ENCODE data around the gene TOX2.

TOX2 gene

GRCh38 chr20:43900121-43900466 is 14.6 kb upstream of the TOX2 start:
- no peaks in the 10 kb centered on the region for H3K79me2 ChIP-seq (ENCODE audit: low read length)
- H3K9ac ChIP-seq (ENCODE audit: low read length) = no peak overlapping the region
- H3K4me3 ChIP-seq (ENCODE audit: low read length) = no peak overlapping the region
- H3K36me3 ChIP-seq (replicated peaks; ENCODE audit: low read depth, low read length) = peaks cover 4% of the 10 kb centered on the region
- TF ChIP-seq, protein P1, sequence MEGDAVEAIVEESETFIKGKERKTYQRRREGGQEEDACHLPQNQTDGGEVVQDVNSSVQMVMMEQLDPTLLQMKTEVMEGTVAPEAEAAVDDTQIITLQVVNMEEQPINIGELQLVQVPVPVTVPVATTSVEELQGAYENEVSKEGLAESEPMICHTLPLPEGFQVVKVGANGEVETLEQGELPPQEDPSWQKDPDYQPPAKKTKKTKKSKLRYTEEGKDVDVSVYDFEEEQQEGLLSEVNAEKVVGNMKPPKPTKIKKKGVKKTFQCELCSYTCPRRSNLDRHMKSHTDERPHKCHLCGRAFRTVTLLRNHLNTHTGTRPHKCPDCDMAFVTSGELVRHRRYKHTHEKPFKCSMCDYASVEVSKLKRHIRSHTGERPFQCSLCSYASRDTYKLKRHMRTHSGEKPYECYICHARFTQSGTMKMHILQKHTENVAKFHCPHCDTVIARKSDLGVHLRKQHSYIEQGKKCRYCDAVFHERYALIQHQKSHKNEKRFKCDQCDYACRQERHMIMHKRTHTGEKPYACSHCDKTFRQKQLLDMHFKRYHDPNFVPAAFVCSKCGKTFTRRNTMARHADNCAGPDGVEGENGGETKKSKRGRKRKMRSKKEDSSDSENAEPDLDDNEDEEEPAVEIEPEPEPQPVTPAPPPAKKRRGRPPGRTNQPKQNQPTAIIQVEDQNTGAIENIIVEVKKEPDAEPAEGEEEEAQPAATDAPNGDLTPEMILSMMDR (IDR thresholded peaks at IDR 0.05; ENCODE audit: low read depth, low read length) = no peak
- no peak for TF ChIP-seq EZH2phosphoT487 (IDR thresholded peaks at IDR 0.05; ENCODE audit: low read depth)
- H3K27ac ChIP-seq (ENCODE audit: low read length) = no peak overlapping the region
- H3K4me2 ChIP-seq (ENCODE audit: low read length) = no peak overlapping the region
- H4K20me1 ChIP-seq (ENCODE audit: insufficient read depth, low read length) = no peaks in the 10 kb centered on the region
- H3K27me3 ChIP-seq (ENCODE audit: low read depth, low read length) = no peaks in the 10 kb centered on the region
- H3K4me1 ChIP-seq (ENCODE audit: low read length) = peaks cover 5% of the 10 kb centered on the region
- H3K9me3 ChIP-seq (ENCODE audit: insufficient read depth, low read length) = no peaks in the 10 kb centered on the region
- H2AFZ ChIP-seq (ENCODE audit: low read depth, low read length) = no peak overlapping the region

DNA sequence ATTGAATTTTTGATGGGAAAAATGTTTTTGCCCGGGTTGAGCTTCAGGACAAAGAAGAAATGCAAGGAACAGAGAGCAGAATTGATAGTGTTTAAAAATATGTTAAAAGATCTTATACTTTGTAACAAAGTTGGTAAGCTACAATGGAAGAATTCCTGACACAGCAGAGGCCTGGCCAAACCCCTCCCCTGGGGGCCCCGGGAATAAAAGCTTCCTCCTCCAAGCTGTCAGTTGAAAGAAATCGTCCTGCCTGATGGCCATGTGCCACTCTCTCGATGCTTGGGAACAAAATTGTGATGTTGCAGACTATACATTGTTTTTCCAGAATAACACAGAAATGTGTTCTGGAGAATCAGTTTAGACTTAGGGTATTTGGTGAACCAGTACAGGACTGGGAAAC is 14.2 kb upstream of the TOX2 start:
- TF ChIP-seq, protein P1 (IDR thresholded peaks at IDR 0.05; ENCODE audit: low read depth, low read length) = no peak
- no peak for TF ChIP-seq EZH2phosphoT487 (IDR thresholded peaks at IDR 0.05; ENCODE audit: low read depth)
- H3K27me3 ChIP-seq (ENCODE audit: low read depth, low read length) = no peaks in the 10 kb centered on the region
- H3K4me2 ChIP-seq (ENCODE audit: low read length) = no peak overlapping the region
- peaks cover 4% of the 10 kb centered on the region; the same call in 1 of the 2 replicates for H3K4me1 ChIP-seq (ENCODE audit: low read length)
- no peak overlapping the region for H2AFZ ChIP-seq (ENCODE audit: low read depth, low read length)
- no peaks in the 10 kb centered on the region for H4K20me1 ChIP-seq (ENCODE audit: insufficient read depth, low read length)
- H3K79me2 ChIP-seq (ENCODE audit: low read length) = no peaks in the 10 kb centered on the region
- no peaks in the 10 kb centered on the region for H3K9me3 ChIP-seq (ENCODE audit: insufficient read depth, low read length)
- H3K9ac ChIP-seq (ENCODE audit: low read length) = no peak overlapping the region
- no peak overlapping the region for H3K27ac ChIP-seq (ENCODE audit: low read length)
- peaks cover 4% of the 10 kb centered on the region for H3K36me3 ChIP-seq (replicated peaks; ENCODE audit: low read depth, low read length)
- no peak overlapping the region for H3K4me3 ChIP-seq (ENCODE audit: low read length)

DNA sequence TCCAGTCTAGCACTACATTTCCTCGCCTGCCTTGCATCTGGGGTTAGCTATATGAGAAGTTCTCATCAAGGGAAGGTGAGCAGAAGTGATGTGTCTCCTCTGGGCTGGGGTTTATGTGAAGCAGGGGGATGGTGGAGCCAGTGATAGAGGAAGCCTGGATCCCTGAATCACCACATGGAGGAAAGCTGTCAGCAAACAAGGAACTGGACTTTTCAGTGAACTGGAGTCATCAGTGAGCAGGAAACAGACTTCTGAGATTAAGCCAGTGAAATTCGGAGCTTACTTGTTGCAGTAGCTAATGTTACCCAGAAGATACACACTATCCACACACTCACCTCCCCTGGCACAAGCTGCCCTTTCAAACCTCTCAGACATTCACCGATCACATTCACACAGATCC is 13.4 kb upstream of the TOX2 start:
- Histone ChIP-seq H4K20me1 (ENCODE audit: insufficient read depth, low read length) (no peaks in the 10 kb centered on the region), H3K27ac (ENCODE audit: low read length) (no peak overlapping the region), H3K4me3 (ENCODE audit: low read length) (no peak overlapping the region), H3K9me3 (ENCODE audit: insufficient read depth, low read length) (no peaks in the 10 kb centered on the region), H3K4me2 (ENCODE audit: low read length) (no peak overlapping the region), H3K4me1 (ENCODE audit: low read length) (peaks cover 4% of the 10 kb centered on the region; the same call in 1 of the 2 replicates), H3K79me2 (ENCODE audit: low read length) (no peaks in the 10 kb centered on the region), H3K9ac (ENCODE audit: low read length) (no peak overlapping the region), H3K27me3 (ENCODE audit: low read depth, low read length) (no peaks in the 10 kb centered on the region), H2AFZ (ENCODE audit: low read depth, low read length) (no peak overlapping the region), H3K36me3 (replicated peaks; ENCODE audit: low read depth, low read length) (peaks cover 4% of the 10 kb centered on the region)
- no peak for TF ChIP-seq EZH2phosphoT487 (IDR thresholded peaks at IDR 0.05; ENCODE audit: low read depth)
- TF ChIP-seq, protein P1 (IDR thresholded peaks at IDR 0.05; ENCODE audit: low read depth, low read length) = no peak

DNA sequence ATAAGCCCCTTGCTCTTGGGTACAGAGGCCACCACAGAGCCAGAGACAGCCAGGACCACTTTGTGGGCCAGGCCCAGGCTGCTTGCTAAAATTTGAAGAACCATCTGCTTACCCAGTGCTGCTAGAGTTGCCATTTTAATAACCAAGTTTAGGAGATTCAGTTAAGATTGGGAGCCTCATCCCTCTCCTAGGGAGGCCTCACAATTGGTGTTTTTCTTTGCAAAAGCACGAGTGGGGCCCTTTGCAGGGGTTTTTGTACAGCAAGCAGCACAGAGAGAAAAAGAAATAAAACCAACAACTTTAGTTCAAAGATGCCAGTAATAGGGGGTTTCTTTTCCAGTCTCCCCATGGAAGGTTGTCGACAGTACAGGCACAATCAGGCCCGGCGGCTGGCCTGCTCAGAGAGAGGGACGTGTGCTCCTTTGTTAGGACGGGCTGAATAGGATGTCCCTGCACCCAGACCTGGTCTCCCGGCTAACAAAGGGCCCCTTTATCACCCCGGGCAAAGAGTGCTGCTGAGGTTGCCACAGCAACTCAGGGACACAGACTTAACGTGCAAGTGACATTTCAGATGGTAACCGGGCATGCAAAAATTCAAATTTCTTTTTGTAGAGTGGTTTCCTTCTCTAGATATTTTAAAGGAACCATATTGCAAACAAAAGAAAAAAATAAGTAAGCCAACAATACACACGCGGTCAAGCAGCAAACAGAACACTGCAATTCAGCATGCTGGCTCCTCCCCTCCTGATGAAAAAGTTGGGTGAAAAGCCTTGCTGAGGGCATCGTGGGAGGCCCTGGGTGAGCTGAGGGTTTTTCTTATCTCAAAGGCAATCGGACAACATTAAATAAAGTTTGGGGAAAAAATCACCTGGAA is 10.5 kb upstream of the TOX2 start:
- H3K9ac ChIP-seq (ENCODE audit: low read length) = no peak overlapping the region
- H4K20me1 ChIP-seq (ENCODE audit: insufficient read depth, low read length) = no peaks in the 10 kb centered on the region
- no peaks in the 10 kb centered on the region for H3K27me3 ChIP-seq (ENCODE audit: low read depth, low read length)
- no peak overlapping the region for H3K27ac ChIP-seq (ENCODE audit: low read length)
- no peak overlapping the region for H3K4me2 ChIP-seq (ENCODE audit: low read length)
- H2AFZ ChIP-seq (ENCODE audit: low read depth, low read length) = no peak overlapping the region
- TF ChIP-seq, protein P1 (IDR thresholded peaks at IDR 0.05; ENCODE audit: low read depth, low read length) = no peak
- TF ChIP-seq EZH2phosphoT487 (IDR thresholded peaks at IDR 0.05; ENCODE audit: low read depth) = no peak
- H3K4me3 ChIP-seq (ENCODE audit: low read length) = no peak overlapping the region
- H3K9me3 ChIP-seq (ENCODE audit: insufficient read depth, low read length) = peaks cover 12% of the 10 kb centered on the region
- H3K79me2 ChIP-seq (ENCODE audit: low read length) = no peaks in the 10 kb centered on the region
- peaks cover 19% of the 10 kb centered on the region for H3K36me3 ChIP-seq (replicated peaks; ENCODE audit: low read depth, low read length)
- peaks cover 6% of the 10 kb centered on the region for H3K4me1 ChIP-seq (ENCODE audit: low read length)
